ENCODE data around the gene SUGT1.
A peak's percentile ranks its signal among the peaks of the same experiment; 100 is the strongest.
"Not testable (repeated sequence)": the region's sequence is repeated elsewhere in the genome, so short reads cannot be mapped to it uniquely, and the experiment has no call there.

SUGT1 gene

GRCh38 chr13:52615812-52616211 is 36.8 kb upstream of the SUGT1 start:
- DNase-seq (ENCODE audit: low read depth): peak; percentile 37
- no peak for TF ChIP-seq POLR2A (IDR thresholded peaks at IDR 0.05; ENCODE audit: extremely low read depth, insufficient read length)
- H3K4me3 ChIP-seq (ENCODE audit: low read depth, low read length): no peak overlapping the region

GRCh38 chr13:52617070-52618060 is 35.3 kb upstream of the SUGT1 start:
- DNase-seq (ENCODE audit: low read depth): peak; percentile 94
- TF ChIP-seq, protein P1, sequence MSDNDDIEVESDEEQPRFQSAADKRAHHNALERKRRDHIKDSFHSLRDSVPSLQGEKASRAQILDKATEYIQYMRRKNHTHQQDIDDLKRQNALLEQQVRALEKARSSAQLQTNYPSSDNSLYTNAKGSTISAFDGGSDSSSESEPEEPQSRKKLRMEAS (IDR thresholded peaks at IDR 0.05; ENCODE audit: low read depth, low read length): peak; percentile 70
- no peak for TF ChIP-seq CTCF (IDR thresholded peaks at IDR 0.05; ENCODE audit: low read depth, low read length)
- peak; percentile 76 for TF ChIP-seq POLR2A (IDR thresholded peaks at IDR 0.05; ENCODE audit: extremely low read depth, insufficient read length)
- peak; percentile 87 for TF ChIP-seq MYC (IDR thresholded peaks at IDR 0.05; ENCODE audit: low read depth, low read length)
- peak overlapping the region; percentile 92 for H3K4me3 ChIP-seq (ENCODE audit: low read depth, low read length)

DNA sequence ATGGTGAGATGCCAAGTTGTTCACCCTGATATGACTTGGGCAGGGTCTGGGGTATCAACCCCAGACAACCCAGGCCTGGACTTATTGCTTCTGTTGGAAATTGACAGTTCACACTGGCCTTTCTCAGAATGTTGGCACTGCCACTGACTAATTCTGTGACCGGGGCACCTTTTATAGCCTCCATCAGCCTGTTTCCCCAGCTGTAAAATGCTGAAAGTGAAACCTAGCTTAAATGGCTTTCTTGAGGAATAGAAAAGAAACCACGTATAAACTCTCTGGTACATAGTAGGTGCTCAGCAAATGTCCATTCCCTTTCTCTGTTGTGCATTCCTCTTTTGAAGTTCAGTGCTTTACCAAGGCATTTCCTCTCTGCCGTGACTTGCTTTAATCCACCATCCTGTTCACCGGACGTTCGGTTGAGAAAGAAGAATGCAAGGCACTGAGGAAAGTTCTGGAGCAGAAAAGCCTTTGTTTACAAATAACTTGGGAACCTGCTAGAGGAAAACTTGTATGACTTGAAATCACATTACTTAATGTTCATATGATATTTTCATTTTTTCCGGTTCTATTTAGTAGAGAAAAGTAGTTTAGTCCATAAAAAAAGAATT is 21.4 kb upstream of the SUGT1 start:
- not testable (repeated sequence) for H3K4me3 ChIP-seq (ENCODE audit: low read depth, low read length); DNase-seq (ENCODE audit: low read depth)

DNA sequence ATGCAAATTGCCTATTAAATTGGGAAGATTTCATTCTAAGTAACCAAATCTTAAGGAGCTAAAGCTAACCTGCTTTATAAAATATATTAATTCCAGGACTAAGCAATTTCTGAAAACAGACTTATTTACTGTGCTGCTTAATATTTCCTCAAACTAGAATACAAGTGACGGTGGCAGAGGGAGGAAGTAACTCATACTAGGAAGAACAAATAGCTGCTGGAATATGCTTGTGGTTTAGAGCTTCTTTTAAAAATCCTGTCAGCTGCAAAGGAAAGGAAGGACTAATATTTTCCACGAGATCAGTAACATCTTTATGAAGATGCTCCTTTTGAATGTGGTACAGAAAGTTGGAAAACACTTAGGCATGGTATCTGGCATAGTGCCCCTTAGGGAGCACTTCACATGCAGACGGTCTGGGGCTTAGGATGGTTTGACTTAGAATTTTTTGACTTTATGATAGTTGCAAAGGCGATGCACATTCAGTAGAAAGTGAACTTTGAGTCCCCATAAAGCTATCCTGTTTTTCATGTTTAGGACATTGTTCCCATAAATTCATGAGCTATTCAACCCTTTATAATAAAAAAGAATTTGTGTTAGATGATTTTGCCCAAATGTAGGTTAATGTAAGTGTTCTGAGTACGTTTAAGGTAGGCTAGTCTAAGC is 13.8 kb upstream of the SUGT1 start:
- no peak for TF ChIP-seq MYC (IDR thresholded peaks at IDR 0.05; ENCODE audit: low read depth, low read length)
- no peak overlapping the region for H3K4me3 ChIP-seq (ENCODE audit: low read depth, low read length)
- DNase-seq (ENCODE audit: low read depth): no peak

- TF ChIP-seq POLR2A (IDR thresholded peaks at IDR 0.05; ENCODE audit: extremely low read depth, insufficient read length) (no peak), MYC (IDR thresholded peaks at IDR 0.05; ENCODE audit: low read depth, low read length) (no peak), CTCF (IDR thresholded peaks at IDR 0.05; ENCODE audit: low read depth, low read length) (no peak)
- TF ChIP-seq, protein P1 (IDR thresholded peaks at IDR 0.05; ENCODE audit: low read depth, low read length): no peak
- DNase-seq (ENCODE audit: low read depth): no peak
- no peak within 1 kb of the TSS for H3K4me3 ChIP-seq (ENCODE audit: low read depth, low read length)
These were observed 10.5 kb upstream of the SUGT1 start, which contains the start of gene HNRNPA1L2 for GRCh38 chr13:52642131-52642530. Gene HNRNPA1L2, plus strand, starts transcription at chr13:52642431. Its CDS starts 62 bp downstream, at chr13:52642493.

GRCh38 chr13:52644108-52644507 is 8.5 kb upstream of the SUGT1 start:
- DNase-seq (ENCODE audit: low read depth): no peak
- TF ChIP-seq CTCF (IDR thresholded peaks at IDR 0.05; ENCODE audit: low read depth, low read length): no peak
- TF ChIP-seq, protein P1 (IDR thresholded peaks at IDR 0.05; ENCODE audit: low read depth, low read length): no peak
- no peak for TF ChIP-seq MYC (IDR thresholded peaks at IDR 0.05; ENCODE audit: low read depth, low read length)
- TF ChIP-seq POLR2A (IDR thresholded peaks at IDR 0.05; ENCODE audit: extremely low read depth, insufficient read length): no peak
- no peak overlapping the region for H3K4me3 ChIP-seq (ENCODE audit: low read depth, low read length)

GRCh38 chr13:52646967-52647366 is 5.7 kb upstream of the SUGT1 start:
- no peak for DNase-seq (ENCODE audit: low read depth)
- no peak overlapping the region for H3K4me3 ChIP-seq (ENCODE audit: low read depth, low read length)
- TF ChIP-seq CTCF (IDR thresholded peaks at IDR 0.05; ENCODE audit: low read depth, low read length) (no peak), MYC (IDR thresholded peaks at IDR 0.05; ENCODE audit: low read depth, low read length) (no peak), POLR2A (IDR thresholded peaks at IDR 0.05; ENCODE audit: extremely low read depth, insufficient read length) (no peak)
- TF ChIP-seq, protein P1 (IDR thresholded peaks at IDR 0.05; ENCODE audit: low read depth, low read length): no peak

All from NB4 (cell line).